ENCODE results near the gene PTPRM.

DNA sequence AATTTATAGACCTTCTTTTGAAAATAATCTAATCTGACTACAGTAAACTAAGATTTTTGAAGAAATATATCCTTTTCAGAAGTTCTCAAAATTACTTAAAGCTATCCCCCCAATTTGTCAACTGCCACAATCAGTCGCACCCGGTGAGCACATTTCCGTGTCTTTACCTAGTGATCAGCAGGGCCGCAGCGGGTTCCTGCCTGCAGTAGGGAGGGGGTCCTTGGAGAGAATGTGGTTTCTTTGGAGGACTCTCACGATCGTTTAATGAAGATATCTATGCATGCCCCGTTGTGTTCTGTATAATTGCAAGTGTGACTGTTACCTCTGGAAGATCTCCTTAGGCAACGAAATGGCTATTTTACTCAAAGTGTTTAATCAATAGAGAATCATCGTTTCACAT, 790.2 kb downstream of the PTPRM start:
- TF ChIP-seq, protein P1, sequence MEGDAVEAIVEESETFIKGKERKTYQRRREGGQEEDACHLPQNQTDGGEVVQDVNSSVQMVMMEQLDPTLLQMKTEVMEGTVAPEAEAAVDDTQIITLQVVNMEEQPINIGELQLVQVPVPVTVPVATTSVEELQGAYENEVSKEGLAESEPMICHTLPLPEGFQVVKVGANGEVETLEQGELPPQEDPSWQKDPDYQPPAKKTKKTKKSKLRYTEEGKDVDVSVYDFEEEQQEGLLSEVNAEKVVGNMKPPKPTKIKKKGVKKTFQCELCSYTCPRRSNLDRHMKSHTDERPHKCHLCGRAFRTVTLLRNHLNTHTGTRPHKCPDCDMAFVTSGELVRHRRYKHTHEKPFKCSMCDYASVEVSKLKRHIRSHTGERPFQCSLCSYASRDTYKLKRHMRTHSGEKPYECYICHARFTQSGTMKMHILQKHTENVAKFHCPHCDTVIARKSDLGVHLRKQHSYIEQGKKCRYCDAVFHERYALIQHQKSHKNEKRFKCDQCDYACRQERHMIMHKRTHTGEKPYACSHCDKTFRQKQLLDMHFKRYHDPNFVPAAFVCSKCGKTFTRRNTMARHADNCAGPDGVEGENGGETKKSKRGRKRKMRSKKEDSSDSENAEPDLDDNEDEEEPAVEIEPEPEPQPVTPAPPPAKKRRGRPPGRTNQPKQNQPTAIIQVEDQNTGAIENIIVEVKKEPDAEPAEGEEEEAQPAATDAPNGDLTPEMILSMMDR (IDR thresholded peaks at IDR 0.05), result no peak
- TF ChIP-seq POLR2A (IDR thresholded peaks at IDR 0.05), result no peak
